ENCODE data around the gene MYPN. TPM values are rescaled to one million over a fixed set of nuclear protein-coding genes. Genes with fewer than 3 reads are reported as not detected.

MYPN gene
- total and polyA plus RNA-seq, 4 donors: 0.01 to 0.08 (median 0.03) TPM; not detected in 1

DNA sequence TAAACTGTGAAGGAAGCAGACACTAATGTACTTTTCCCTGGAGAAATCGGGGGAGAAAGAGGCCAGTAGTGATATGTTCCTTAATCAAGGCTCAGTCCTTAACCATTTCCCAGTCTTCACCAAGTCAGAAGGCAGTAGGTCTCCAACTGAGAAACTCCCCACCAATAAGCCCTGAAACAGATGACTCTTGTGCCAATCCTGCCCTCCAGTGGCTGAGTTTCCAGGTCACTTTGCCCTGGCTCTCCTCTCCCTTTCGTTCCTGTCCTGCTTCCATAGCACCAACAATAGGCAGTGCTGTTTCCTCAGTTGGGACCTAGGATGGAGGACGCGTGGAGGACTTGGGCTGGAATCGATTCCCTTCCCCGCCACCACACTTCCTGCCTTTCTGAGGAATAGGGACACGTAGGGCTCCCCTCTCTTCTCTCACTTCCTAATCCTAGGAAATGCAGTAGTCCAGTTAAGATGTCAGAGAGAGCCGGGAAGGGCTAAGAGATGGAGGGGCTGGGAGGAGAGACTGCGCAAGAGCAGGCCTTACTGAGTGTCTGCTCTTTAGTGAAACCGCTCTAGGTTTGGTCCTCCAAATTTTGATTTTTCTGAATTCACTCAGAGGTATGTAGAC lies 99.2 kb downstream of the MYPN start:
- Histone ChIP-seq H3K4me3 (ENCODE audit: low read depth in 1 of 3, low read length in 3 of 3) (no peak overlapping the region), H3K9ac (ENCODE audit: low read depth in 1 of 2, low read length in 2 of 2) (no peak overlapping the region), H3K36me3 (ENCODE audit: control insufficient read depth in 4 of 4, insufficient read depth in 3 of 4, low read depth in 1 of 4, low read length in 3 of 4) (no peaks in the 10 kb centered on the region), H3K9me3 (ENCODE audit: control insufficient read depth in 4 of 4, low read length in 3 of 4) (no peaks in the 10 kb centered on the region), H3K27ac (ENCODE audit: low read depth in 1 of 2, low read length in 2 of 2) (no peak overlapping the region), H3K4me1 (ENCODE audit: control insufficient read depth in 4 of 4, insufficient read depth in 4 of 4, low read length in 3 of 4) (peaks cover 0 to 2% (median 0%) of the 10 kb centered on the region in 4 donors), H3K27me3 (ENCODE audit: control insufficient read depth in 4 of 4, insufficient read depth in 4 of 4, low read length in 3 of 4) (no peaks in the 10 kb centered on the region)
- DNase-seq (ENCODE audit: low spot score): peak; percentile 56
- TF ChIP-seq RAD21 (IDR thresholded peaks at IDR 0.05) (peak; percentile 94 to 95), FOXA2 (IDR thresholded peaks at IDR 0.05) (no peak), HNF4A (conservative IDR thresholded peaks at IDR 0.05) (peak in 1 of 2 donors; percentile 9), REST (IDR thresholded peaks at IDR 0.05) (no peak), EGR1 (IDR thresholded peaks at IDR 0.05; ENCODE audit: low read depth in 2 of 2) (no peak)
- TF ChIP-seq, protein P1, sequence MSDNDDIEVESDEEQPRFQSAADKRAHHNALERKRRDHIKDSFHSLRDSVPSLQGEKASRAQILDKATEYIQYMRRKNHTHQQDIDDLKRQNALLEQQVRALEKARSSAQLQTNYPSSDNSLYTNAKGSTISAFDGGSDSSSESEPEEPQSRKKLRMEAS (IDR thresholded peaks at IDR 0.05): no peak
- TF ChIP-seq, protein P2, sequence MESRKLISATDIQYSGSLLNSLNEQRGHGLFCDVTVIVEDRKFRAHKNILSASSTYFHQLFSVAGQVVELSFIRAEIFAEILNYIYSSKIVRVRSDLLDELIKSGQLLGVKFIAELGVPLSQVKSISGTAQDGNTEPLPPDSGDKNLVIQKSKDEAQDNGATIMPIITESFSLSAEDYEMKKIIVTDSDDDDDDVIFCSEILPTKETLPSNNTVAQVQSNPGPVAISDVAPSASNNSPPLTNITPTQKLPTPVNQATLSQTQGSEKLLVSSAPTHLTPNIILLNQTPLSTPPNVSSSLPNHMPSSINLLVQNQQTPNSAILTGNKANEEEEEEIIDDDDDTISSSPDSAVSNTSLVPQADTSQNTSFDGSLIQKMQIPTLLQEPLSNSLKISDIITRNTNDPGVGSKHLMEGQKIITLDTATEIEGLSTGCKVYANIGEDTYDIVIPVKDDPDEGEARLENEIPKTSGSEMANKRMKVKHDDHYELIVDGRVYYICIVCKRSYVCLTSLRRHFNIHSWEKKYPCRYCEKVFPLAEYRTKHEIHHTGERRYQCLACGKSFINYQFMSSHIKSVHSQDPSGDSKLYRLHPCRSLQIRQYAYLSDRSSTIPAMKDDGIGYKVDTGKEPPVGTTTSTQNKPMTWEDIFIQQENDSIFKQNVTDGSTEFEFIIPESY (IDR thresholded peaks at IDR 0.05): no peak
- TF ChIP-seq, protein P3, sequence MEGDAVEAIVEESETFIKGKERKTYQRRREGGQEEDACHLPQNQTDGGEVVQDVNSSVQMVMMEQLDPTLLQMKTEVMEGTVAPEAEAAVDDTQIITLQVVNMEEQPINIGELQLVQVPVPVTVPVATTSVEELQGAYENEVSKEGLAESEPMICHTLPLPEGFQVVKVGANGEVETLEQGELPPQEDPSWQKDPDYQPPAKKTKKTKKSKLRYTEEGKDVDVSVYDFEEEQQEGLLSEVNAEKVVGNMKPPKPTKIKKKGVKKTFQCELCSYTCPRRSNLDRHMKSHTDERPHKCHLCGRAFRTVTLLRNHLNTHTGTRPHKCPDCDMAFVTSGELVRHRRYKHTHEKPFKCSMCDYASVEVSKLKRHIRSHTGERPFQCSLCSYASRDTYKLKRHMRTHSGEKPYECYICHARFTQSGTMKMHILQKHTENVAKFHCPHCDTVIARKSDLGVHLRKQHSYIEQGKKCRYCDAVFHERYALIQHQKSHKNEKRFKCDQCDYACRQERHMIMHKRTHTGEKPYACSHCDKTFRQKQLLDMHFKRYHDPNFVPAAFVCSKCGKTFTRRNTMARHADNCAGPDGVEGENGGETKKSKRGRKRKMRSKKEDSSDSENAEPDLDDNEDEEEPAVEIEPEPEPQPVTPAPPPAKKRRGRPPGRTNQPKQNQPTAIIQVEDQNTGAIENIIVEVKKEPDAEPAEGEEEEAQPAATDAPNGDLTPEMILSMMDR (IDR thresholded peaks at IDR 0.05; ENCODE audit: low read depth, low read length, missing input control): peak; percentile 67
- WGBS: 44% methylated on average over 10 of the region's 10 CpGs

DNA sequence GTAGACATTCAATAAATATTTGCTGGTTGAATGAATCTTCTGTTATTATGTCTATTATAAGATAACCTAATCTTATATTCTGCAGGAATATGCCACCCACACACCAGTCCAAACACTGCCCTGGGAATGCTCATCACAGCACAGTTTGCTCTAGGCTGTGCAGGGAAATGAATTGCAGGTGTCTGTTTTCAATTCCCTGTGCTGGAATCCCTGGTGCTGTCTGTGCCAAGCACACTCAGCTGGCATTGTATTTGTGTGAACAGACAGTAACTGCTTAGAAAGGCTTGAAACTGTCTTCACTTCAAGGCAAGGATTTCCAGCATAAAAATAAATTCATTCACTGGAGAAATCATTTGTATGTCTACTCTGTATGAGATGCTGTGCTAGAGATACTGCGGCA lies 102.4 kb downstream of the MYPN start:
- no peaks in the 10 kb centered on the region for H3K36me3 ChIP-seq (ENCODE audit: control insufficient read depth in 4 of 4, insufficient read depth in 3 of 4, low read depth in 1 of 4, low read length in 3 of 4)
- H3K4me3 ChIP-seq (ENCODE audit: low read depth in 1 of 3, low read length in 3 of 3): no peak overlapping the region
- peaks cover 0 to 2% (median 0%) of the 10 kb centered on the region in 4 donors for H3K4me1 ChIP-seq (ENCODE audit: control insufficient read depth in 4 of 4, insufficient read depth in 4 of 4, low read length in 3 of 4)
- DNase-seq (ENCODE audit: low spot score): no peak
- no peaks in the 10 kb centered on the region for H3K27me3 ChIP-seq (ENCODE audit: control insufficient read depth in 4 of 4, insufficient read depth in 4 of 4, low read length in 3 of 4)
- H3K27ac ChIP-seq (ENCODE audit: low read depth in 1 of 2, low read length in 2 of 2): no peak overlapping the region
- H3K9ac ChIP-seq (ENCODE audit: low read depth in 1 of 2, low read length in 2 of 2): no peak overlapping the region
- no peaks in the 10 kb centered on the region for H3K9me3 ChIP-seq (ENCODE audit: control insufficient read depth in 4 of 4, low read length in 3 of 4)
- TF ChIP-seq JUND (IDR thresholded peaks at IDR 0.05): no peak
- TF ChIP-seq, protein P1 (IDR thresholded peaks at IDR 0.05): no peak
- TF ChIP-seq GABPA (IDR thresholded peaks at IDR 0.05 in 1 of 2, conservative IDR thresholded peaks at IDR 0.05 in 1 of 2): no peak
- TF ChIP-seq RAD21 (IDR thresholded peaks at IDR 0.05): no peak
- no peak for TF ChIP-seq ATF3 (IDR thresholded peaks at IDR 0.05)
- TF ChIP-seq REST (IDR thresholded peaks at IDR 0.05): no peak
- TF ChIP-seq YY1 (IDR thresholded peaks at IDR 0.05): no peak
- WGBS: 74% methylated on average over 1 of the region's 1 CpG
